NCI-H1694 treated with DMSO at 0.1 percent for 48 hours (cell line): ENCODE data around the gene SRSF7.

Experiments used
- DNase-seq: peaks from one replicate; lab custom pipeline; 2025; lab: John Stamatoyannopoulos, UW

The SRSF7 gene

DNA sequence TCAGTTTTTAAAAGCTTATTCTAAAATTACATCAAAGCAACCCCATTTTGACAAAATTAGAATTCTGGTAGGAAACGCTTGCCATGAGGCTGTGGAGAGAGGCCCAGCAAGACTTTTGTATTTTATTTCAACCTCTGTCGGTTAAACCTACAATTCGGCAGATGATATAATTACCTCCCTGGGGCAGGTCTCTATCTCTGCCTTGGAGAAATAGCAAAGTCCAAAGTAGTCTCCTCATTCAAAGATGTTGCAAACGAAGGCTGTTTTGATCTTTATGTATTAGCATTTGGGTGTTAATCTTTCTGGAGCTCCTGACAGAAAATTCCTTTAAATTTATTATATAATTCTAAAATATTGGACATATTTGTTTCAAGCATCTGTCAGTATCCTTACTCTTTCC is 49.6 kb downstream of the SRSF7 start:
- no peak for DNase-seq

DNA sequence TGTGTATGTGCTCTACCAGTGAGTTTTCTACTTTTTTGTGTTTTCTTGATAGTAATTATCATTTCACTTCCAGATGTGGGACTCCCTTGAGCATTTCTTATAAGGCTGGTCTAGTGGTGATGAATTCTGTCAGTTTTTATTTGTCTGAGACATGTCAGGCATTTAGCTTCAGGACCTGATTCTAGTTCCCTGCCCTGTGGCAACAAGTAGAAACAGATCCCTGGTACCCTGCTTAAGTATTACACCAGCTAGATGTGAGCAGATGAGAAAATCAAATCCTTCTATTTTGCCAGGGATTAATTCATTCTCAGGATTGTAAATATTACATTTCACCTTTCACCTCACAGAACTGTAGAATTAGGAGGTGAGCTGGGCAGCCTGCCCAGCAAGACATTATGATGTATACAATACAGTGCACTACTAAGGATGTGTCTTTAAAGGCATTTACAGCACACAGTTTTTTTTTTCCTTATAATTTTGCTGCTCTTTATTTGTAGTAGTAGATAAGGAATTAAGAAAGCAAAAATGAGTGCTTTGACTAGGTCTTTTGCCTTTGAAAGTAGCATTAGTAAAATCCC is 50.2 kb downstream of the SRSF7 start:
- DNase-seq = no peak

DNA sequence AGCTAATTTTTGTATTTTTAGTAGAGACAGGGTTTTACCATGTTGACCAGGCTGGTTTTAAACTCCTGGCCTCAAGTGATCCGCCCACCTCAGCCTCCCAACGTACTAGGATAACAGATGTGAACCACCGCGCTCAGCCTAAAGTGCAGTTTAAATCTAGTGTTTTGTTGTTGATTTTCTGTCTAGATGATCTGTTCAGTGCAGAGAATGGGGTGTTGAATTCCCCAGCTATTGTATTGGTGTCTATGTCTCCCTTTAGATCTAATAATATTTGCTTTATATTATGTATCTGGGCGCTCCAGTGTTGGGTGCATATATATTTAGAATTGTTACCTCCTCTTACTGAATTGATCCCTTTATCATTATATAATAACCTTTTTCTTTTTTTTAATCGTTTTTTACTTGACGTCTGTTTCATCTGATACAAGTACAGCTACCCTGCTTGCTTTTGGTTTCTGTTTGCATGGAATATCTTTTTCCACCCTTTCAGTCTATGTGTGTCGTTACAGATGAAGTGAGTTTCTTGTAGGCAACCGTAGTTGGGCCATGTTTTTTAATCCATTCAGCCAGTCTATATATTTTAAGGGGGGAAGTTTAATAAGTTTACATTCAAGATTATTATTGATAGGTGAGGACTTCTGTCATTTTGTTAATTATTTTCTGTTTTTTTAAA is 50.9 kb downstream of the SRSF7 start:
- DNase-seq = no peak

DNA sequence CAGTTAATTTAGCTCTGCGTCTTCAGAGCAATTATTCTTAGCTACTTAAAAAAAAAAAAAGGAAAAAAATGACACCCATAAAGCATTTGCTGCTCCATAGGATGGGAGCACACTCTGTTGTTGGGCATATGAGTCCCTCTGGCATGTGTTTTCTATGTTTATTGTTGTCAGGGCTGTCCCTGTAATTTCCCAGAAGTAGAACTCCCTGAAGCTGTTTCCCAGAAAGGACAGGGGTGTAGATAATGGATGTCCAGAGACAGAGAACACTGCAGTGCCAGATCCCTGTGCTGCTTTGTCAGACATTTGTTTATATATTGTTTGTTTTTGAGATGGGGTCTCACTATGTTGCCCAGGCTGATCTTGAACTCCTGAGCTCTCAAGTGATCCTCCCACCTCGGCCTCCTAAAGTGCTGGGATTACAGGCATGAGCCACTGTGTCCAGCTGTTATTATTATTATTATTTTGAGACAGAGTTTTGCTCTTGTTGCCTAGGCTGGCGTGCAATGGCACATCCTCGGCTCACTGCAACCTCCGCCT is 52.6 kb downstream of the SRSF7 start:
- no peak for DNase-seq

DNA sequence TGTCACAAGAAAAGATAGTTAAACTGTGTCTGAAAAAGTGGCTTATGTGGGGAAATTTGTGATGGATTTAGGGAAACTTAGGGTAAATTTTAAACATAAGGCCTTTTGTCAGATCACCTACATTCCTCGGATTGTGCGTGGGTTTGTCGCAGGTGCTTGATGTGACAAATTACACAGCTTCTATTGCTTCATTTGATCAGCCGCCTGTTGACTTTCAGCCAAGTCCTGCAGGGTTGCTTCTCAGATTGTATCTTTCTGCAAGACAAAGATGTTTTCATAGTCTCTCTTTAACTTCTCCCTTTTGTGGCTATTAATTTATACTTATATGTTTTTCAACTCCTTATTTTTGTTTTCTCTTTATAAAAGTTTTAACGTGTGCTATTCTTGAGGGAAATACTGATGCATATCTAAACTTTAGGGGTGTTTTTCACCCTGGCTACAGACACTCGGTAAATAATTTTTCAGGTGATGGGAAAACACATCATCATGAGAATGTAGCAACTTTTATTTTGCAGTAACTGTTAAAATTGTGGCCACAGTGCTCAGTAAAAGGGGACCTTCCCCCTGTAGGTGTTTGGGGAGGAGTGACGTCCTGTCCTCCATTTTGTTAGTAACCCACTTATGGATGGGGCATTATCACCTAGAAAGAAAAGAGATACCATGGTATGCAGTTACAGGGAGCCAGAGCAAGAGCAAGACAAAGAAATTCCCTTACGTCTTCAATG is 53.9 kb downstream of the SRSF7 start:
- no peak for DNase-seq
